A204.1 (cell line): ENCODE results near the gene PML.

ENCODE experiments used
- FAIRE-seq: peaks from 2 replicates; lab custom pipeline; 2012; peaks lifted over from hg19 to GRCh38; lab: Jason Lieb, UNC

Gene PML

DNA sequence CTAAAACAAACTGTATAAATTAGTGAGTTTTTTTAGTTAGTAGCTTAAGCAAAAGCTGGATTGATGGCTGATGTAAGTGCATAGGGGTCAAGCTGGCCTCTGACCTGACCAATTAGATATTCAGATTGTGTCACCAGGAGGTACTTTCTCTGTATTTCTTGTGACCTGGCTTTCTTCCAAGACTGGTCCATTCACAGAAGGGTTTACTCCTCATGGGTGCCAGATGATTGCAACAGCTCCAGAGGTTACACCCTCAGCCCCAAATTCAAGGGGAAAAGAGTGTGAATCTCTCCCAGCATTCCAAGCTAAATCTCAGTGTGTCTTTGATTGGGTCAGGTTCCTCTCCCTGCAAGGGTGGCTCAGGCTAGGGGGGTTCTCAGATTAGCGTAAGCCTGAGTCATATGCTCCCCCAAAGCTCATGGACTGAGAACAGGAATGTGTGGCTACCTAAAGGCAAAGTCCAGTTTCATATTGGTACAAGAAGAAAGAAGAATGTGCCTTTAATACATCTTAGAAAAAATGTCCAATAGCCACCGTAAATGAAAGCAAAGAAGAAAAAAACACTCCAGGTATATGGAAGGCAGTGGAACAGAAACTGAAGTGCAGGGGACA is 16.5 kb downstream of the PML start:
- FAIRE-seq = no peak

DNA sequence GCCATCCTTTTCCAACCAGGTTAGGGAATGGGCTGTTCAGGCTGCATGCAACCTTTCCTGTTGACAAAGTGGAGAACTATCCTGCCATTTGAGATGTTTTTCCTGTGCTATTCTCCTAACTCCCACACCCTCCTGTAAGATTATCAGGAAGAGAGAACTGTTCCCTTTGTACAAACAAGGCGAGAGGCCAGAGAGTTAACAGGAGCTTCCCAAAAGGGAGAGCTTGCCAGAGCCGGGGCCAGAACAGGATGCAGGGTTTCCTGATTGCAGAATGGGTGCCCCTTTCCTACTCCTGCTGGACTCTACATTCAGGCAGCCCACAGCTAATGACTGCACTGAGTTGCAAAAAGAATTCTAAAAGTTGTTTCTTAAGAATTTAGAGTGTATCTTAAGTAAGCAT is 17.1 kb downstream of the PML start:
- no peak for FAIRE-seq

DNA sequence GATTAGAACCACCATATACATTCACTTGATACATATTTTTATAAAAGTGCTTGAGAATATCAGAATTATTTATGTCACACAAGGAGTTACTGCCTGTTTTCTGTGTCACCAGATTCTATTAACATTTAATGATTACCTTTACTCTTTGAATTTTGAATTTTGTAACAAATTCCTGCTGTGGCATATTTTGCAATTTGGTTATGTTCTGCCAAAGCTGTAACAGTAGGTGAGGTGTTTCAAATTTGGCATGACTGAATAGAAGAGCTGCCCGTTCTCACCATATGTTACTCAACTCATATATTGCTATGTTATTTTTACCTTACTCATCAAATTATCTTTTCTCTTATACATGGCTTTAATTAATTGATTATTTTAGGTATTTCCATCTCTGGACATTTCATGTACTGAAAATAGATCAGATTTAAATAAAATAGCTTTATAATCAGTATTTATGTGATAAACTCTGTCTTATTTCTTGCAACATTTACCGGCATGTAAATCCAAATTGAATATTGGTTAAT is 18.9 kb downstream of the PML start:
- FAIRE-seq = no peak

DNA sequence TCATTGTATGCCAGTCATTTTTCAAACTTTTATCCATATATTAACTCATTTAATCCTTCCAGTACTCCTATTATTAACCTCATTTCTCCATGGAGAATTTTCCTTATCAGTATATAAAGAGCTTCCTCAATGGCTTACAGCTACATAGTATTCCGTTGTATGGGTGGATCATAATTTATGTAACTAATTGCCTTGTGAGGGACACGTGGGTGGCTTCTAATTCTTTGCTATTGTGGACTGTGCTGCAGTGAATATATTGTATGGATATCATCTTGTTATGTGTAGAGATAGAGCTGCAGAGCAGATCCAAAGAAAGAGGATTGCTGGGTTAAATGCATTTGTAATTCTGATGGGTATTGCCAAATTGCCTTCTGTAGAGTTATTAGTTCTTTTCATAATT is 25.2 kb downstream of the PML start:
- FAIRE-seq = no peak

DNA sequence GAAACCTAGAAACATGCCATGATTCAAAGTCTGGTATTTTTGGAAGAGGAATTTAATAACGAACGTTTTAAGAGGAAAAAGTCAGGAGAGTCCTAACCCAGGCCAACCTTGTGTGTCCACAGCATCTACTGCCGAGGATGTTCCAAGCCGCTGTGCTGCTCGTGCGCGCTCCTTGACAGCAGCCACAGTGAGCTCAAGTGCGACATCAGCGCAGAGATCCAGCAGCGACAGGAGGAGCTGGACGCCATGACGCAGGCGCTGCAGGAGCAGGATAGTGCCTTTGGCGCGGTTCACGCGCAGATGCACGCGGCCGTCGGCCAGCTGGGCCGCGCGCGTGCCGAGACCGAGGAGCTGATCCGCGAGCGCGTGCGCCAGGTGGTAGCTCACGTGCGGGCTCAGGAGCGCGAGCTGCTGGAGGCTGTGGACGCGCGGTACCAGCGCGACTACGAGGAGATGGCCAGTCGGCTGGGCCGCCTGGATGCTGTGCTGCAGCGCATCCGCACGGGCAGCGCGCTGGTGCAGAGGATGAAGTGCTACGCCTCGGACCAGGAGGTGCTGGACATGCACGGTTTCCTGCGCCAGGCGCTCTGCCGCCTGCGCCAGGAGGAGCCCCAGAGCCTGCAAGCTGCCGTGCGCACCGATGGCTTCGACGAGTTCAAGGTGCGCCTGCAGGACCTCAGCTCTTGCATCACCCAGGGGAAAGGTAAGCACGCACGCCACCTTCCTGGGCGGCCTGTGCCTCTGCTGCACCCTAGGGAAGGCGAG is 28.4 kb downstream of the PML start:
- no peak for FAIRE-seq

DNA sequence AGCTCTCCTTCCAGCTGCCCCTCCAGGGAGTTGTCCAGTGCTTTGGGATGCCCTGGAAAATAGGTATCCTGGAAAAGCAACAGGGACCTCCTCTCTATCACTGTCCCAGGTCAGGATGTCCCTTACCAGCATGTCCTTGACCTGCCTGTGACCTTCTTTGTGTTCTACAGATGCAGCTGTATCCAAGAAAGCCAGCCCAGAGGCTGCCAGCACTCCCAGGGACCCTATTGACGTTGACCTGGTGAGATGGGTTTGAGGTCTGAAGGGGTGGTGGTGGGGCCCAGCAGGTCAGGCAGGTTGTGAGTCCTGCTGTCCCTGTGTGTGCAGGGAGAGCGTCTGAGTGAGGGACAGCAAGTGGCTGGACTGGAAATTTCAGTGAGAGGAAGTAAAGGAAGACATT is 30.2 kb downstream of the PML start:
- no peak for FAIRE-seq

DNA sequence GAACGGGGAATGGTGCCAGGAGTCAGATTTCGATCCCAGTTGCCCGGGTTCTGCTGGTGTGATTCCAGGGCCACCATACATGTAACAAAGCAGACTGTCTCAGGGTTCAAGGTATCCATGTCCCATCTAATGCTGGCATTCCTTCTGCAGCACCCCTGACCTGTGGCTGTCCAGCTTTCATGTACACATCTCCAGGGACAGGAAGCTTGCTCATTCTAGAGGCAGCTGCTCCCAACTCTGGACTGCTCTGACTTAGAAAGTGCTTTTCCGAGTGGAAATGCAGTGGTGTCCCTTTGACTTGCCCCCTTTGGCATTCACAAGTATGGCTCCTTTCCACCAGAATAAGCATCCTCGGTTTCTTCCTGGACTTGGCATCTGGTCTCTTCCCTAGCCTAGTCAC is 30.9 kb downstream of the PML start:
- FAIRE-seq = no peak

DNA sequence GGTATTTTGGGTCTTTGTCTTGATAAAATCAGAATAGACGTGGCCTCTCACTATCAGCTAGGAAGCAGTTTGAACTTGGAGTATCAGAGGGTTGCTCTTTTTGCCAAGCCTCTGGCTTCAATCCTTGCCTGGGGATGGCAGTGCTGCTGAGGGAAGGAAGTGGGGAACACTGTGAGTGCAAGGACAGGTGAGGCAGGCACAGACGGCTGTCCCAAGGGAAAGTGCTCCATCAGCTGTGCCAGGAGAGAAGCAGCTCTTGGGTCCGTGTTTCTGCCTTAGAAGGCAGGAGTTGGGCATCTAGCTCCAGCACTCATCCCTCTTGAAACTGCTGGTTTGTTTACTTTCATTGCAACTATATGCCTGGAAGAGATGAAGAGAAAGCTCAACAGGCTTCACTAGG is 33.2 kb downstream of the PML start:
- no peak for FAIRE-seq

DNA sequence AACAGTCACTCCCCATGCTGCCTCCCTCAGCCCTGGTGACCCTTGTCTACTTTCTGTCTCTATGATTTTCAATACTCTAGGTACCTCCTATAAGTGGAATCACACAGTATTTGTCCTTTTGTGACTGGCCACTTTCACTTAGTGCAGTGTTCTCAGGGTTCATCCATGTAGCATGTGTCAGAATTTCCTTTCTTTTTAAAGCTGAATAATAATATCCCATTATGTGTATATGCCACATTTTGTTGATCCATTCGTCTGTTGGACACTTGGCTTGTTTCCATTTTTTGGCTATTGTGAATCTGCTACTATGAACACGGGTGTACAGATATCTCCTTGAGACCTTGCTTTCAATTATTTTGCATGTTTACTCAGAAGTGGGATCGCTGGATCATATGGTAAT is 34.1 kb downstream of the PML start:
- no peak for FAIRE-seq

DNA sequence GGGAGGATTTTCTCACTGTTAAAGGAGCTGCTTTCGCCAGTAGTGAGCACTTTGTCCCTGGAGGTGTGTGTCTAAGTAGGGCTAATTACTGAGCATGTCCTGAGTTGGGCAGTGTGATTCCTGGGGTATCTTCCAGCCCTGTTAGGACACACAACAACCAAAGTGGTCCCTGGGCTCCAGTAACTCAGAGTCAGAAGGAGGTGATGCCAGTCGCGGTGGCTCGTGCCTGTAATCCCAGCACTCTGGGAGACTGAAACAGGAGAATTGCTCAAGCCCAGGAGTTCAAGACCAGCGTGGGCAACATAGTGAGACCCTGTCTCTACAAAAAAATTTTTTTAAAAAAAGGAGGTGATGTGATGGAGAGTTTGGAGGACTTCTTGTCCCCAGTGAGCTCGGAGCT is 37.5 kb downstream of the PML start:
- no peak for FAIRE-seq

DNA sequence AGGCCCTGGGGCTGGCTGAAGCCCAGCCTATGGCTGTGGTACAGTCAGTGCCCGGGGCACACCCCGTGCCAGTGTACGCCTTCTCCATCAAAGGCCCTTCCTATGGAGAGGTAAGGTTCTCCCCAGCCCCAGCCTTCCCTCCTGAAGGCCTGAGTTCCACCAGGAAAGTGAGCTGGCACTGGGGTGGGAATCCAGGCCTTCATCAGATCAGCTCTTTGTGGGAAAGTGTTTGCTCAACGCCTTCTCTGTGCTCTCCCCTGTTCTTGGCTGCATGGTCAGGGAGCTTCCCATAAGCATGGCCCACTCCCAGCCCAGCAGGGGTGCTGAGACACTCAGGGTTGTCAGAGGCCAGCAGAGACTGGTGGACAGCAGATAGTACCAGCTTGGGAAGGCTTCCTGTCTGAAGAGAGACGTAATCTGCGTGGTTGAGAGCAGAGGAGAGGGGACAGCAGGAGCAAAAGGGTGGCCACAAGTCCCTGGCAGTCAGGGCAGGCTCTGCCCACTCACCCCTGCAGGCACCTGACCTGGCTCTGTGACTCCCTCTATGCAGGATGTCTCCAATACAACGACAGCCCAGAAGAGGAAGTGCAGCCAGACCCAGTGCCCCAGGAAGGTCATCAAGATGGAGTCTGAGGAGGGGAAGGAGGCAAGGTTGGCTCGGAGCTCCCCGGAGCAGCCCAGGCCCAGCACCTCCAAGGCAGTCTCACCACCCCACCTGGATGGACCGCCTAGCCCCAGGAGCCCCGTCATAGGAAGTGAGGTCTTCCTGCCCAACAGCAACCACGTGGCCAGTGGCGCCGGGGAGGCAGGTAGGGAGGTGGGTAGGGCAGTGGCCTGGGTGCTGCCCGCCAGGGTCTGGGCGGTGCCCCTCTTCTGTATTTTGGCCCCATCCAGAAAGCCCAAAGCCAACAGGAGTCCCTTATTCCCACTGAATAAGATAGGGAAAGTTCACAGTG is 38.4 kb downstream of the PML start:
- no peak for FAIRE-seq

DNA sequence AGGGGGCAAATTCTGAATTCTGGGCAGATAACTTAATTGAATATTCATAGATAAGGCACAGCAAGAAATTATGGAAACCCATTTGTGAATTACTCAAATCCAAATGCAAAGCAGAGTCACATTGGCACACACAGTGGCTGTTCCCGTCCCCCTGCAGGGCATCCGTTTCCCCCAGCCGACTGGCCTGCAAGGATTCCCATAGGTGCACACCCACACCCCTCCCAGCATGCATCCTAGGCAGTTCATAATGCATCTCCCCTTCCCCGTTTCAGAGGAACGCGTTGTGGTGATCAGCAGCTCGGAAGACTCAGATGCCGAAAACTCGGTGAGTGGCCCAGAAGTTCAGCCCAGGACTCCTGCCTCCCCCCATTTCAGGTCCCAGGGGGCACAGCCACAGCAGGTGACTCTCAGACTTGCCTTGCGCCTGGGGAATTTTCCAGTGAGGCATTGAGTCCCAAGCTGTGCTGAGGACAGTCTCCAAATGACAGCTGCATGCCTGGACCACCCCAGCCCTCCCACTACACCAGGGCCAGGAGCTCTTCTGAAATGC is 39.8 kb downstream of the PML start:
- FAIRE-seq = no peak

DNA sequence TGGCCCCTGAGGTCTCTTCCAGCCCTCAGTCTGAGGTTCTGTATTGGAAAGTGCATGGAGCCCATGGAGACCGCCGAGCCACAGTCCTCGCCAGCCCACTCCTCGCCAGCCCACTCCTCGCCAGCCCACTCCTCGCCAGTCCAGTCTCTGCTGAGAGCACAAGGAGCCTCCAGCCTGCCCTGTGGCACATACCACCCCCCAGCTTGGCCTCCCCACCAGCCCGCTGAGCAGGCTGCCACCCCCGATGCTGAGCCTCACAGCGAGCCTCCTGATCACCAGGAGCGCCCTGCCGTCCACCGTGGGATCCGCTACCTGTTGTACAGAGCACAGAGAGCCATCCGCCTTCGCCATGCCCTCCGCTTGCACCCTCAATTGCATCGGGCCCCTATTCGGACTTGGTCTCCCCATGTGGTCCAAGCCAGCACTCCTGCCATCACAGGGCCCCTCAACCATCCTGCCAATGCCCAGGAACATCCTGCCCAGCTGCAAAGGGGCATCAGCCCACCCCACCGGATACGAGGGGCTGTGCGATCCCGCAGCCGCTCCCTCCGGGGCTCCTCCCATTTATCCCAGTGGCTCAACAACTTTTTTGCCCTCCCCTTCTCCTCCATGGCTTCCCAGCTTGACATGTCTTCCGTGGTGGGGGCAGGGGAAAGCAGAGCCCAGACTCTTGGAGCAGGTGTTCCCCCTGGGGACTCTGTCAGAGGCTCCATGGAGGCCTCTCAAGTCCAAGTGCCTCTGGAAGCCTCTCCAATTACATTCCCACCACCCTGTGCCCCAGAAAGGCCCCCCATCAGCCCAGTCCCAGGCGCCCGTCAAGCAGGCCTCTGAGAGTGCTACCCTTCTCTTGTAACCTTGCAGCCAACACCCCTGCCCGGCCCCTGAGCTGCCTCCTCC is 40.9 kb downstream of the PML start:
- no peak for FAIRE-seq

DNA sequence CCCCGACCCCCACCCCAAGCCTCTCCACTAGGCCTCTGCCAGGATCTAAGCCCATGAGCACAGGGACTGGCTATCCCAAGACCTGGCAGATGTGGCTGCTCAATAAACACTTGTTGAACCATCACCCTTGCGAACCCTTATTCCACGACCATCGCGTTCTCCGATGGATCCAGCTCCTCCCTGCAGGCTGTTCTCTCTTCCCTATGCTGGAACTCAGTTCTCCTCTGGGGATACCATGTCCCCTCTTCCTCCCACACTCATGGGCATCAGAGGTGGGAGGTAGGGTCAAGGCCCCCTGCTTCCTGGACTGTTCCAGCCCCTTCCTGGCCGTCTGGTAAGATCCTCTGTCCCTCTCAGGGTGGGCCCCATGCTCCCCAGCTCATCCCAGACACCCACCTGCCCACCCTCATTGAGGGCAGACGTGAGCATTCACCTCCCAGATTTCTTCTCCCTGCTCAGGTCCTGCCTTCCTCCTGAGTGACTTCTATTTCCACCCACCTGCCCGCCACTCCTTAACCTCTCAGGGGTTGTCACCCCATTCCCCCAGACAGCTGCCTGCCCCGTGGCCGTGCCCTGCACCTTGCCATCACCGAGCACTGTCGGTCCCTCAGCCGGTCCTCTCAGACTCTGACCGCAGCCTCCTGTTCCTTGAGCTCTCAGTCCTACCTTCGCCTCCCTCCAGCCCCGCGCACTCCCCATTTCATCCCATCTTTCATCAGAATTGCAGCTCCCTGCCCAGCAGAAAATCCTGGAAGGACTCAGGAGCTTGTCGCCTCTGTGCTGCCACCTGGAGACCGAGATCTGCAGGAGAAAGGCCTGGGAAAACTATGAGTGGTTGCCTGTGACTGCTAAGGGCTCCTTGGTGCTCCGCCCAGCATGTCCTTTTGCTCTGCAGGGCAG is 42.0 kb downstream of the PML start:
- FAIRE-seq = no peak

DNA sequence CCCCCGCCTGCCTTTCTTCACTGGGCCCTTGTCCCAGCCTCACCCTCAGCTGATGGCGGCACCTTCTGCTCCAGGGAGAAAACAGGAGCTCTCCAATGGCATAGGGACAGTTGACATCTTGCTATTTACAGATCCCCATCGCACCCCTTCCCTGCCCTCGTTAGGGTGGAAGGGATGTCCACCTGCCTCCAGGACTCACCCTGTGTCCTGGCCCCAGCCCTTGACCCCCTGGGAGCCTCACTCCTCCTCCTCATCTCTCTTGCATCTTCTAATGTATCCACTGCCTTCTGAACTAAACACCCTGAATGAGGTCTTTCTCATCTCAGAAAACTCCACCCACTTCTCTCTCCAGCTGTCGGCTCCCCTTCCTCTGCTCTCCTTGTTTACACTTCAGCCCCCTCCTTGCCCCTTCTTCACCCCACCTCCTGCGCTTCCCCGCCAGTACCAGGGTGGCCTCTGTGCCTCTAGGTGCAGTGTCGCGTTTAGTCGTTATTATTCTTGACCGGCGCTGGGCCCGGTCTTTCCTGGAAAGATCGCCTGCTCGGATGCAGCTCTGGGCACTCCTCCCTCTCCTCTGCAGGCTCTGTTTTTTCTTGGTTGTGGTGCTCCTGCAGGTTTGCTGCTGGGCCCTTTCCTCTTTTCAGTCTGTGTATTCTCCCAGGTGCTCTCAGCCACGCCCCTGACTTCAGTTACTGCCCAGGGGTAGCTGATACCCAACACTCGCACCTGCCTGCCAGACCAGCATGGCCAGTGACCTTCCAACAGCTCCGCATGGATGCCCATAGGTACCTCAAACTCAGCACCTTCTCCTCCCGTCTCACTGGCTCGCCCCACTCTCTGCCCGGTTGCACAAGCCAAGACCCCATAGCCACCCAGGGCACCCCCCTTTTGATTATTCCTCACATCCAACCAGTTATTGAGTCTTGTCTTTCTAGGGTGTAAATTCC is 42.9 kb downstream of the PML start:
- FAIRE-seq = no peak

DNA sequence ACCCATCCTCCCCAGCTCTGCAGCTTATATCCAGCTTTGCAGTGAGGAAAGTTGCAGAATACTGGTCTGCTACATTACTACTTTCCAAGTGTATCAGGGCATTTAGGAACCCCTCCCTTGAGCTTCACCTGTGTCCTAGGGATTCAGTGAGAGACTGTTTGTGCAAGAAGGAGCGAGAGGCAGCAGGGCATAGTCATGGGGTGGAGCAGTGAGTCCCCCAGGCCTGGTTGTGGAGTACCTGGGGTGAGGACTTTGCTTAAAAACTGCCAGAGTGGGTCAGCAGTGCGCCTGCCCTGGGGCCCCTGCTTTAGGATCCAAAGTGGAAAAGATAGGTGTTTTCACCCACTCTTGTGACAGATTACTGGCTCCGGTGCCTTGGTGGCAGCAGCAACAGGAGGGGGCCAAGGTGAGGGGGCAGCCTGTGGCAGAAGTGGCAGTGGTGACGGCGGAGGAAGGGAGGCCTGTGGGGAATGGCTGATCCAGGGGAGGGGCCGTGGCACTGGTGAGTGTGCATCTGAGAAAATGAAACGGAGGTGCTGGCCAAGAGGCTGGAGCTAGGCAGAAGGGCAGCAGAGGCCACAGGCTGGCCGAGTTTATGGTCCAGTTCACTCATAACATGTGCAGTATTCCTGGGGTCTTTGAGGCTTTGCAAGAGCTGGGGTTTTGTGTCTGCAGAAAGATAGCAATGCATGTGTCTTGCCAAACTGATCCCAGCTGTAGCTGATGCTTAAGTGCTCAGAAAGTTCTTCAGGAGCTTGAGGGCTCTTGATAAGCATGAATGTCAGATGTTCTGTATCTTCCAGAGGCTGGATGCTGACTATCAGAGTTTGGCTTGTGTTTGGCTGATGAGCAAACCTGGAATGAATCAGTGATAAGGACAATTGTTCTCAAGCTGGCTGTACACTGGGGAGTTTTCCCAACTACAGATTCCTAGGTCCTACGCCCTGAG is 44.5 kb downstream of the PML start:
- no peak for FAIRE-seq

DNA sequence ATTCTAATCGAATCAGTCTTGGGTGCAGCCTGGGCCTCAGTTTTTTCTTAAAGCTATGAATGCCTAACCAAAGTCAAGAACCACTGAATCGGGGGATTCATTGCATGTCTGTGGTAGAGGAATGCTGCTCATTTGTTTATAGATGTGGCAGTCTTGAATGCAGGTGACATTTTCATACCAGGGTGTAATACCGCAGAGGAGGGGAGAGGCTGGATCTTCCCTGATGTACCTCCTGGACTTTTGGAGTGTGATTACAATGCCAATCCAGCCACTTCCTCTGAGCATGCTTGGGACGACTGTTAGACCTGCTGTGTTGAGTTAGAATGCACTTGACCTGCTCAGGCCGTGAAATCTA is 45.1 kb downstream of the PML start:
- no peak for FAIRE-seq
